ENCODE measurements around the gene UBASH3A. TPM values are rescaled to one million over a fixed set of nuclear protein-coding genes. Genes with fewer than 3 reads are reported as not detected.

Gene UBASH3A
- total and polyA plus RNA-seq, 2 donors (not counting 1 experiment from before 2014, with no cell fraction given) = not detected

DNA sequence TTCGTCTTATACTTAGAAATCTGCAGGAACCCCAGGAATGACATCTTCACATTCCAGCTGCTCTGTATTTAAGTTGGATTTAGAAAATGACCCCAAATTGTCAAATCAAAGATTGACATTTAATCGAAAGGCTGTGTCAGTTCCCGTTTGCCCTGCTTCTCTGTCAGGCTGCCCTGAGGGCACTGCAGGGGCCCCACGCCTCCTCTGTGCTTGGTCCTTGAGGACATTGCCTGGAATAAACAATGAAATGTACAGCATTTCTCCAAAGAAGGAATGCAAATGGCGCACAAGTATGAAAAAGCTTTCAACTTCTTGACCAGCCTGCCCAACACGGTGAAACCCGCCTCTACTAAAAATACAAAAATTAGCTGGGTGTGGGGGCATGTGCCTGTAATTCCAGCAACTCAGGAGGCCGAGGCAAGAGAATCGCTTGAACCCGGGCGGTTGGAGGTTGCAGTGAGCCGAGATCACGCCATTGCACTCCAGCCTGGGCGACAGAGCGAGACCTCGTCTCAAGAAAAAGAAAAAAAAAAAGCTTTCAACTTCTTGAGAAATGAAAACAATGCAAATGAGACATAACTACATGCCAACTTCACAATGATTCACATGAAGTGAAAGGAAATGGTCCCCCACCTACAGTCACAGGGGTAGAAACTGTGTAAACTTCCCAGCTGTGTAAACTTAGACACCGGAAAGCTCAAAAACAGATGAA, 10.8 kb upstream of the UBASH3A start:
- H3K9ac ChIP-seq (ENCODE audit: insufficient read depth, low read length) = no peak overlapping the region
- no peaks in the 10 kb centered on the region for H3K27me3 ChIP-seq (ENCODE audit: control insufficient read depth, insufficient read depth, low read length)
- H3K36me3 ChIP-seq (ENCODE audit: control insufficient read depth, insufficient read depth, low read length) = no peaks in the 10 kb centered on the region
- no peaks in the 10 kb centered on the region for H4K20me1 ChIP-seq (ENCODE audit: control insufficient read depth, extremely low read depth, insufficient read depth, low read length)
- TF ChIP-seq, protein P1, sequence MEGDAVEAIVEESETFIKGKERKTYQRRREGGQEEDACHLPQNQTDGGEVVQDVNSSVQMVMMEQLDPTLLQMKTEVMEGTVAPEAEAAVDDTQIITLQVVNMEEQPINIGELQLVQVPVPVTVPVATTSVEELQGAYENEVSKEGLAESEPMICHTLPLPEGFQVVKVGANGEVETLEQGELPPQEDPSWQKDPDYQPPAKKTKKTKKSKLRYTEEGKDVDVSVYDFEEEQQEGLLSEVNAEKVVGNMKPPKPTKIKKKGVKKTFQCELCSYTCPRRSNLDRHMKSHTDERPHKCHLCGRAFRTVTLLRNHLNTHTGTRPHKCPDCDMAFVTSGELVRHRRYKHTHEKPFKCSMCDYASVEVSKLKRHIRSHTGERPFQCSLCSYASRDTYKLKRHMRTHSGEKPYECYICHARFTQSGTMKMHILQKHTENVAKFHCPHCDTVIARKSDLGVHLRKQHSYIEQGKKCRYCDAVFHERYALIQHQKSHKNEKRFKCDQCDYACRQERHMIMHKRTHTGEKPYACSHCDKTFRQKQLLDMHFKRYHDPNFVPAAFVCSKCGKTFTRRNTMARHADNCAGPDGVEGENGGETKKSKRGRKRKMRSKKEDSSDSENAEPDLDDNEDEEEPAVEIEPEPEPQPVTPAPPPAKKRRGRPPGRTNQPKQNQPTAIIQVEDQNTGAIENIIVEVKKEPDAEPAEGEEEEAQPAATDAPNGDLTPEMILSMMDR (conservative IDR thresholded peaks at IDR 0.05 in 1 of 2, IDR thresholded peaks at IDR 0.05 in 1 of 2; ENCODE audit: low read depth in 1 of 2, low read length in 2 of 2) = no peak
- DNase-seq (ENCODE audit: low read depth in 2 of 2) = no peak
- H3K79me2 ChIP-seq (ENCODE audit: control insufficient read depth, insufficient read depth, low read length) = no peaks in the 10 kb centered on the region
- no peak overlapping the region for H3K27ac ChIP-seq (ENCODE audit: insufficient read depth, low read length)
- H3K4me1 ChIP-seq (ENCODE audit: control insufficient read depth, extremely low read depth, insufficient read depth, low read length) = no peaks in the 10 kb centered on the region
- no peak overlapping the region for H3K4me3 ChIP-seq (replicated peaks in 1 of 4; ENCODE audit: control extremely low read depth in 1 of 4, insufficient read depth in 1 of 4, low read depth in 3 of 4, low read length in 4 of 4)
- no peak overlapping the region for H2AFZ ChIP-seq (ENCODE audit: low read length)
- no peak overlapping the region for H3K4me2 ChIP-seq (ENCODE audit: extremely low read depth, insufficient read depth, low read length)
- H3K9me3 ChIP-seq (ENCODE audit: control insufficient read depth, insufficient read depth, low read depth, low read length) = no peaks in the 10 kb centered on the region

DNA sequence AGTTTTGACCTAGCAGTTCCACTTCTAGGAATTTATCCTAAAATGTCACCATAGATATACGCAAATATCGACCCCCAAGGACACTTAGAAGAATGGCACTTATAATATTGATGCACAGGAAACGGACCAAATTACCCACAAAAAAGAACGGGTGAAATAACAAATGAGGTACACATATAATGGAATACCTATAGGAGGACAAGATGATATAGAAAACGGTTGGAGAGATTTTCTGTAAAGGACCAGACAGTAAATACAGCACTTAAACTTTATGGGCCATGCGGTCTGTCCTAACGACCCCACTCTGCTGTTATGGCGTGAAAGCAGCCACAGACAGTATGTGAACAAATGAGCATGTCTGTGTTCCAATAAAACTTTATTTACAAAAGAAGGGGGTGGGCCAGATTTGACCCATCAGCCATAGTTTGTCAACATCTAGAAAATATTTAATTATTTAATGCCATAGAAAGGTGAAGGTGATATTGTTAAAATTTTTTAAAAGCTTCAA, 10.2 kb upstream of the UBASH3A start:
- Histone ChIP-seq H3K9ac (ENCODE audit: insufficient read depth, low read length) (no peak overlapping the region), H3K27ac (ENCODE audit: insufficient read depth, low read length) (no peak overlapping the region), H2AFZ (ENCODE audit: low read length) (no peak overlapping the region), H3K4me2 (ENCODE audit: extremely low read depth, insufficient read depth, low read length) (no peak overlapping the region), H3K36me3 (ENCODE audit: control insufficient read depth, insufficient read depth, low read length) (no peaks in the 10 kb centered on the region), H3K27me3 (ENCODE audit: control insufficient read depth, insufficient read depth, low read length) (no peaks in the 10 kb centered on the region), H3K9me3 (ENCODE audit: control insufficient read depth, insufficient read depth, low read depth, low read length) (no peaks in the 10 kb centered on the region), H3K79me2 (ENCODE audit: control insufficient read depth, insufficient read depth, low read length) (no peaks in the 10 kb centered on the region), H3K4me3 (replicated peaks in 1 of 4; ENCODE audit: control extremely low read depth in 1 of 4, insufficient read depth in 1 of 4, low read depth in 3 of 4, low read length in 4 of 4) (no peak overlapping the region), H3K4me1 (ENCODE audit: control insufficient read depth, extremely low read depth, insufficient read depth, low read length) (no peaks in the 10 kb centered on the region), H4K20me1 (ENCODE audit: control insufficient read depth, extremely low read depth, insufficient read depth, low read length) (no peaks in the 10 kb centered on the region)
- DNase-seq (ENCODE audit: low read depth in 2 of 2) = no peak
- TF ChIP-seq, protein P1 (conservative IDR thresholded peaks at IDR 0.05 in 1 of 2, IDR thresholded peaks at IDR 0.05 in 1 of 2; ENCODE audit: low read depth in 1 of 2, low read length in 2 of 2) = no peak
- TF ChIP-seq EZH2 (IDR thresholded peaks at IDR 0.05; ENCODE audit: low read length, missing control alignments) = no peak

- no peaks in the 10 kb centered on the region for H3K79me2 ChIP-seq (ENCODE audit: control insufficient read depth, insufficient read depth, low read length)
- no peaks in the 10 kb centered on the region for H4K20me1 ChIP-seq (ENCODE audit: control insufficient read depth, extremely low read depth, insufficient read depth, low read length)
- H3K9me3 ChIP-seq (ENCODE audit: control insufficient read depth, insufficient read depth, low read depth, low read length) = no peaks in the 10 kb centered on the region
- no peak for DNase-seq (ENCODE audit: low read depth in 2 of 2)
- H3K4me3 ChIP-seq (replicated peaks in 1 of 4; ENCODE audit: control extremely low read depth in 1 of 4, insufficient read depth in 1 of 4, low read depth in 3 of 4, low read length in 4 of 4) = no peak overlapping the region
- H2AFZ ChIP-seq (ENCODE audit: low read length) = no peak overlapping the region
- H3K4me1 ChIP-seq (ENCODE audit: control insufficient read depth, extremely low read depth, insufficient read depth, low read length) = no peaks in the 10 kb centered on the region
- no peak overlapping the region for H3K4me2 ChIP-seq (ENCODE audit: extremely low read depth, insufficient read depth, low read length)
- H3K36me3 ChIP-seq (ENCODE audit: control insufficient read depth, insufficient read depth, low read length) = no peaks in the 10 kb centered on the region
- TF ChIP-seq EZH2 (IDR thresholded peaks at IDR 0.05; ENCODE audit: low read length, missing control alignments) = no peak
- TF ChIP-seq, protein P1 (conservative IDR thresholded peaks at IDR 0.05 in 1 of 2, IDR thresholded peaks at IDR 0.05 in 1 of 2; ENCODE audit: low read depth in 1 of 2, low read length in 2 of 2) = no peak
- H3K27ac ChIP-seq (ENCODE audit: insufficient read depth, low read length) = no peak overlapping the region
- H3K27me3 ChIP-seq (ENCODE audit: control insufficient read depth, insufficient read depth, low read length) = no peaks in the 10 kb centered on the region
- no peak overlapping the region for H3K9ac ChIP-seq (ENCODE audit: insufficient read depth, low read length)
Measured at GRCh38 chr21:42395302-42395701, 8.4 kb upstream of the UBASH3A start.
